G401.6 (cell line): Measurements from ENCODE around the gene TMEM37.
"Not testable (repeated sequence)": the region's sequence is repeated elsewhere in the genome, so short reads cannot be mapped to it uniquely, and the experiment has no call there.

ENCODE experiments used
- FAIRE-seq: peaks from 2 replicates; lab custom pipeline; 2012; peaks lifted over from hg19 to GRCh38; lab: Jason Lieb, UNC

Gene TMEM37, protein sequence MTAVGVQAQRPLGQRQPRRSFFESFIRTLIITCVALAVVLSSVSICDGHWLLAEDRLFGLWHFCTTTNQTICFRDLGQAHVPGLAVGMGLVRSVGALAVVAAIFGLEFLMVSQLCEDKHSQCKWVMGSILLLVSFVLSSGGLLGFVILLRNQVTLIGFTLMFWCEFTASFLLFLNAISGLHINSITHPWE

DNA sequence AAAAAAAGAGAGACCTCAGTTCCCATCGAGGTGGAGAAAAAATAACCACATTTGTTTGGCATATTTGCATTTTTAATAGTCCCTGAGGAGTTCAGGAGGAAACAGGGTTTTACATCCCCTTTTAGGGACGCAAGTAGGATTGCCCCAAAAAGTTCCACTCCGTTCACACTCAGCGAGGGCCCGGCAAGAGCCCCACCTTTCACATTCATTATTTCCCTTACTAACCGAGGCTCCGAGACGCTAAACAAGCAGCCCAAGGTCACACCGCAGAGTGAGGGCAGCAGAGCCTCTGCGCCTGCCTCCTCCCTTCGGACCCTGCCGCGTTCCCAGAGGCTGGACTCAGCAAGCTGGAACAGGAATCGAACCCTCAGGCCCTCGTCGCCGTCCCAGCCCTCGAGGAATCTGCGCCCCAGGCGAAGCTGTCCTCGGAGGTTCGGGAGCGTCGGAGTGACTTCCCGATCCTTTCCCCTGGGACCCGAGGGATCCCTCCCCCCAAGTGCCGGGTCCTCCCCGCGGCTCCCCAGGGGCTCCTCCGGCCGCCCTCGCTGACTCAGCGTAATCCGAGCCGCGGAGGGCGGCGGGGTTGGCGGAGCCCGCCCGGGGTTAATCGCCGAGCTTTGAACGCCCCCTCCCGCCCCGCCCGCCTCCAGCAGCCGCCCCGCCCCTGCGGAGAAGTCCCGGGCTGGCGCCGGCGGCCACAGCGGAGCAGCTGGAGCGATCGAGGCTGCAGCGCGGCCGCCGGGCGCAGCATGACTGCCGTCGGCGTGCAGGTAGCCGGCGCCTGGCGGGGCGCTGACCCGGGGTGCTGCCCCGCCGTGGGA is at the start of gene TMEM37:
TSS of gene TMEM37 (plus strand) at position 700 of the 821 bp plus-strand sequence. CDS start at position 750, 50 bp downstream.
- FAIRE-seq, result no peak

DNA sequence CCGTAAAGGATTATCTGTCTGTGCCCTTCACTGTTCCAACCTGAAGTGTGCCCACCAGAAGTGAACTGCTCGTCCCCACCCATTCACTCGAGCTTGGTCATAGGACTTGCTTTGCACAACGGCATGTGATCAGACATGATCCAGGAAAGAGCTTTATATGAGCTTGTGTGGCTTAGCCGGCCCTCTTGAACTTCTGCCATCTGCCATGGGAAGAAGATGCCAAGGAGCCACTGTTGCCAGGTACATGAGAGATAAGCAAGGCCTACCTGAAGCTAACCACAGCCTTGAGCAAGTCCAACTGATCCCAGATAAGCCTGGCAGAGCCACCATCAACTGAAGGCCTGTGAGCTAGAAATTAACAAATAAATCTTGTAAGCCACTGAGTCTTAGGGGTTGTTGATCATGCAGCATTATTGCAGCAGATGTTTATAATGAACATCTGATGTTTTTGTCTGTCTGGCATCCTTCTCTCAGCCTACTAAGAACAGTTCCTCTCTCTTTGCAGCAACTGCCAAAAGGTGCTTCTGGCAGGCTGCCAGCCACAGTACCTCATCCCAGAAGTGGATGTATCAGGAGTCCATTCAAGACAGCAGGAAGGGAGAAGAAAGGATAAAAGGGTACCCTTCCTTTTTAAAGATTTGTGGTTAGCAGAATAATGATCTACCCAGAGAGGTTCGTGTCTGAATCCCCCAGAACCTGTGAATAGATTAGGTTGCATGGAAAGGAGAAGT is 48.1 kb upstream of the TMEM37 start:
- FAIRE-seq, result no peak

DNA sequence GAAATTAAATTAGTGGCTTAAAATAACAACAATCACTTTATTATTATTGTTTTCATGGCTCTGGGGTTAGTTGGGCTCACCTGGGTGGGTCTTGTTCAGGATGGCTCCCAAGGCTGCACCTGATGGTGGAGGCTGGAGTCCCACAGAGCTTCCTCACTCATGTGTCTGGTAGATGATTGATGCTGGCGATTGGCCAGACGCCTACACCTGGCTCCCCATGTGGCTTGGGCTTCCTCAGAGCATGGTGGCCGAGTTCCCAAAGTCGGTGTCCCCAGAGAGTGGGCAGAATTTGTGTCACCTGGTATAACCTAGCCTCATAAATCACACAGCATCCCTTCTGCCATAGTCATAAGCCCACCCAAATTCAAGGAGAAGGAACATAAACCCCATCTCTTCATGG is 46.7 kb upstream of the TMEM37 start:
- FAIRE-seq, result no peak

DNA sequence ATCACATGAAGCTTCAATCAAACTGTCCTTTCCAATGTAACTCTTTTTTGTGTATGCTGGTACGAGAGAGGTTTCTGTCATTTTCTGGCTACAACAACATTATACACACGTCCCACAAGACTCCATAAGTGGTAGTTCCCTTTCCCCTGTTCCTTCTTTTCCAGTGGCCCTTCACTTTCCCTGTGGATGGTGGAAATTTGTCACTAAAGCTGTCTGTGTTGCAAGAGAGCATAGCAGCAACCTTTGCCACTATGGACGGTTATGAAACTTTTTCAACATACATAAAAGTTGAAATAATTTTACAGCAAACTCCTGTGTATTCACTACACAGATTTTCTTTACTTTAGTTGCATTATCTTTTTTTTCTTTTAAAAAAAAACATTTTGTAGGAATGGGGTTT is 46.2 kb upstream of the TMEM37 start:
- FAIRE-seq, result no peak

DNA sequence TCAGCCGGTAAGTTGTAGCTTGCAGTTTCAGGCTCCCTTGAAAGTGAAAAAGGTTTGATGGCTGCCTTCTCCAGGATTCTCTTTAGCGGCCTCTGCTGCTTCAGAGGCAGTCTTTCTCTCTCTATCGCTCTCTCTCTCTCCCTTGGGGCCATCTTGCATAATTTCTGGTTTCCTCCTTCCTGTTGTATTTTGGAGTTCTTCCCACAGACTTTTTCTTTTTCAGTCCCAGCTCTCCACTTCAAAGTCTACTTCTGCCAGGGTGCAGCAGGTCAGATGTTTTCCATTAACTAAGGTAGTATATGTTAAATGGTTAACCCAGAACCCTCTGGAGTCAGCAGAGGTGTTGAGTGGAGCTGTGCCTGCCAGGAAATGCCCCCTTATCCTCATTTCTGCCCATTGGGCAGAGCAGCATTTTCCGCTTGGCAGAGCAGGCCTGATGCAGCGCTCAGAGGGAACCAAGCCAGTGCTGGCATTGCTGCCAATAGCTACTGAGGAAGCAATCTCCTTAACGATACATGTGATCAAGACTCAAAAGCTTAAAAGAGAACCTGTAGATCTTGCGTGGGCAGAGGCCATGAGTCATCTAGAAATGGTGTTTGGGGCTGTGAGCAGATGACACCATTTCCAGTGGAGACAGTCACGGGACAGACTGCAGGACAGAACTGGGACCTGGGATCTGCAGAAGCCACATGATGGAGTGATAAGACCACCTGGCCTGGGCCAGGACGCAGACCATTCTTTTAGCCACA is 44.1 kb upstream of the TMEM37 start:
- FAIRE-seq, result no peak

DNA sequence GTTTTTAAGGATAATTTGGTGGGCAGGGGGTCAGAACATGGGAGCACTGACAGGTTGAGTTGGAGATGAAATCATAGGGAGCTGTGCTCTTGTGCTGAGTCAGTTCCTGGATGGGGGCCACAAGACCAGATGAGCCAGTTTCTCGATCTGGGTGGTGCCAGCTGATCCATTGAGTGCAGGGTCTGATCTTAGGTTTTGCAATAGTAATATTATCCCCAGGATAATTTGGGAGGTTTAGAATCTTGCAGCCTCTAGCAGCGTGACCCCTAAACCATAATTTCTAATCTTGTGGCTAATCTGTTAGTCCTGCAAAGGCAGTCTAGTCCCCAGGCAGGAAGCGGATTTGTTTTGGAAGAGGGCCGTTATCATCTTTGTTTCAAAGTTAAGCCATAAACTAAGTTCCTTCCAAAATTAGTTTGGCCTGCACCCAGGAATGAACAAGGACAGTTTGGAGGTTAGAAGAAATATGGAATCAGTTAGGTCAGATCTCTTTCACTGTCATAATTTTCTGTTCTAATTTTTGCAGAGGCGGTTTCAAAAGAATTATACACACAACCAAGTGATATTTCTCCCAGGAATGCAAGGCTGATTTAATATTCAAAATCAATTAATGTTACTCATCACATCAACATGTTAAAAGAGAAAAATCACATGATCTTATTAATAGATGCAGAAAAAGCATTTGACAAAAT is 41.9 kb upstream of the TMEM37 start:
- FAIRE-seq, result no peak

DNA sequence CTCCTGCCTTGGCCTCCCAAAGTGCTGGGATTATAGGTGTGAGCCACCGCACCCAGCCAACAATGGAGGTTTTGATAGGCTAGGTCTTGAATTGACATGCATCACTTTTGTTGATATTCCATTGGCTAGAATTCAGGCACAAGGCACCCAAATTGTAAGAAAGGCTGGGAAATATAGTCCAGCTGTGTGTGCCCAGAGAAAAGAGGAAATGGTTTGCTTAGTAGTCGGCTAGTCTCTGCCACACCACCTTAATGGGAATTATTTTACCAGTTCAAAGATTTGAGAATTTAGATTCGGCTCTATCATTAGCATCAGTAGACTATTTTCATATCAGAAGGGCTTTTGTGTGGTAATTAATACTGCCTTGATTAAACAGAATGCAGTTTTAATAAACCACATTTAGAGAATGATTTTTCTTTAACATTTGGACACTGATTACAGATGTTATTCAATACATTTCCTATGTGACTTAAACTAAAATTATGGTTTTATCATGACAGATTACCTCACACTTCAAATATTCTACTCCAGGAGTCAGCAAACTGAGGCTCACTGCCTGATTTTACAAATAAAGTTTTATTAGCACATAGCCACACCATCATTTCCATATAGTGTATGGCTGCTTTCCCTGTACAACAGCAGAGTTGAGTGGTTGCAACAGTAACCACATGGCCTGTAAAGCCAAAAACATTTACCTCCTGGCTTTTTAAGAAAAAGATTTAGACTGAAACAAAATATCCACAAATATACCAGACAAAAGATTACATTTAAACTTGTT is 37.5 kb upstream of the TMEM37 start:
- FAIRE-seq, result no peak

DNA sequence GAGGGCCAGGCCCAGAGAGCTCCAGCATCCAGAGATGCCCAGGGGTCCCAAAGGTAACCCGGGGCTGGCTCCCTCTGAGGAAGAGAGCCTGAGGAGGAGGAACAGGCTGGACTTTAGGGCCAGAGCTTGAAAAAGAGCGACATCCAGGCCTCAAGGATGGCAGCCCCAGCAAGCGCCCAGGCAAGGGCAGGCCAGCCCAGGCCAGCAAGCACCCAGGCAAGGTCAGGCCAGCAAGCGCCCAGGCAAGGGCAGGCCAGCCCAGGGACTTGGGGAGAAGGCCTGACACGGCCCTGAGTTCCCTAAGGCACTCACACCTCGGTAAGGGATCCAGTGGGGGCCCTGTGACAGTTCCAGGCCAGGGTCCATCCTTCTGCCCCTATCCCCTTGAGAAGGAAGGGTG is 34.5 kb upstream of the TMEM37 start:
- FAIRE-seq, result no peak

DNA sequence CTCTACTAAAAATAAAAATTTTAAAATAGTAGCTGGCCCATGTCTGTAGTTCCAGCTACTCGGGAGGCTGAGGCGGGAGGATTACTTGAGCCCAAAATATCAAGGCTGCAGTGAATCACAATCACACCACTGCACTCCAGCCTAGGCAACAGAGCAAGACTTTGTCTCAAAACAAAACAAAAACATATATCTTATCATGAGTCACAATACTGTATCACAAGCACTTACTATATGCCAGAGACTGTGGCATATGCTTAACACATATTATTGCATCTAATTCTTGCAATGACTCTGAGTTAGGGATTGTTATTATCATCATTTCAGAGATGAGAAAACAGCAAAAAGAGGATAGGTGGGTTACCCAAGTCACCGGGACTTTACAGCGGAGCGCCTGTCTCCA is 29.5 kb upstream of the TMEM37 start:
- no peak for FAIRE-seq

DNA sequence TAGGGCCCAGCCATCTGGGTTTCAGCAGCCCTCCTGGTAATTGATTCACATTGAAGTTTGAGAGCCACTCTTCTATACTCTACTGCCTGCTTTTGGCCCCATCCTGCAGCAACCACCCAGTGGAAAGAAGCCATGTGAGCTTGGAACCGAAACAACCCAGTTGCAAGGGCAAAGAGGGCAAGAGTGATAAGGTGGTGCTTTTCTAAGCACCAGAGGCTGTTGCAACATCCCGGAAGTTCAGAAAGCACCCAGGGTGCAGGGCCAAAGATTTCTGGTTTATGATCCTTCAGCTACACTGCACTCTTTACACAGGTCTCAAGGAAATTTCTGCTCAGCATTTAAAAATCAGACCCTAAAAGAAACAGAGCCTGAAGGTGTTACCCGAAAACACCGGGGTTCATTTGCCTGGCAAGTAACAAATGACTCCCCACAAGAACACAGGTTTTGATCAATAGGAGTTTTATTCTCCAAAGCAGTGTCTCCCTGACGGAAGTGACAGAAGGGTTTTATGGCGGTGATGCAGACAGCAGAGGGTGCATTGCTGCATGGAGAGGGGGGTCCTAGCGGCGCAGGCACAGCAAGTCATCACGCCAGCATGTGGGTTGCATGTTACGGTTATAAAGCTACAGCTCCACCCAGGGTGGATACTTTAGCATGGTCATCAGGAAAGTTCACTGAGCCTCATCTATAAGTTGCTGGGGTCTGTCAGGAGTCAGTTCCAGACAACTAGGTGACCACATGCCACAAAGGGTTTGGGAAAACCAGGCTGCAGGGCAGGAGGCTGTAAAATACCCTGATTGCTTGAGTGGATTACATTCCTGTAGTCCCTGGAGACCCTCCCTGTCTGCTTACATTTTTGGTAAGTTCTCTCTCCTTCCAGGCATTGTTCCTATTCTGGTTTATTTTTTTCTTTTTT is 28.8 kb upstream of the TMEM37 start:
- FAIRE-seq, result no peak

DNA sequence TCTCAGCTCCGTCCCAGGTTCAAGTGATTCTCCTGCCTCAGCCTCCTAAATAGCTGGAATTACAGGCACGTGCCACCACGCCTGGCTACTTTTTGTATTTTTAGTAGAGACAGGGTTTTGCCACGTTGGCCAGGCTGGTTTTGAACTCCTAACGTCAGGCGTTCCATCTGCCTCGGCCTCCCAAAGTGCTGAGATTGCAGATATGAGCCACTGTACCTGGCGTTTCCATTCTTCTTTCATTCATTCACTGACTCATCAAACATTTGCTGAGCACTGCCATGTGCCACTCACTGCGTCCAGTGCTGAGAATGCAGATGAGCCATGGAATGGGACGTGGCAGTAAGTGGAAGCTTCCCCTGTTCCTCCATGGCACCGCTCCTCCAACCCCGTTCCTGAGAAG is 28.0 kb upstream of the TMEM37 start:
- FAIRE-seq, result not testable (repeated sequence)

DNA sequence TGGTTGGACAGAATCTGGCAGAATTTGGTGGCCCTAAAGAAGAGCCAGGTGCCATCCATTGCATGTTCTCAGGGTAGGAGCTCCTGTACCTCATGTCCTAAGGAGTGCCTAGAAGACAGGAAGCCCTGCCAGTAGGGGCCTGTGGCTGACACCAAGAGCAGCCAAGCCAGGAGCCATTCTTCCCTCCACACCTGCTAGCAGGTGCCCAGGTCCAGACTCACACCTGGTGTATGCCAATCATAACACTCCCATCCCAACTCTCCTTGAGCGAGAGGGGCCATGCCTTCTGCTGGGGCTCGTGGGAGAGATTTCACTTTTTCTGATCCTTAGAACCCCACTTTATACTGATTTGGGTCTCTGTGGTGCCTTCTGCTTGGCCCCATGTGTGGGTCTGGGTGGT is 26.5 kb upstream of the TMEM37 start:
- FAIRE-seq, result no peak

DNA sequence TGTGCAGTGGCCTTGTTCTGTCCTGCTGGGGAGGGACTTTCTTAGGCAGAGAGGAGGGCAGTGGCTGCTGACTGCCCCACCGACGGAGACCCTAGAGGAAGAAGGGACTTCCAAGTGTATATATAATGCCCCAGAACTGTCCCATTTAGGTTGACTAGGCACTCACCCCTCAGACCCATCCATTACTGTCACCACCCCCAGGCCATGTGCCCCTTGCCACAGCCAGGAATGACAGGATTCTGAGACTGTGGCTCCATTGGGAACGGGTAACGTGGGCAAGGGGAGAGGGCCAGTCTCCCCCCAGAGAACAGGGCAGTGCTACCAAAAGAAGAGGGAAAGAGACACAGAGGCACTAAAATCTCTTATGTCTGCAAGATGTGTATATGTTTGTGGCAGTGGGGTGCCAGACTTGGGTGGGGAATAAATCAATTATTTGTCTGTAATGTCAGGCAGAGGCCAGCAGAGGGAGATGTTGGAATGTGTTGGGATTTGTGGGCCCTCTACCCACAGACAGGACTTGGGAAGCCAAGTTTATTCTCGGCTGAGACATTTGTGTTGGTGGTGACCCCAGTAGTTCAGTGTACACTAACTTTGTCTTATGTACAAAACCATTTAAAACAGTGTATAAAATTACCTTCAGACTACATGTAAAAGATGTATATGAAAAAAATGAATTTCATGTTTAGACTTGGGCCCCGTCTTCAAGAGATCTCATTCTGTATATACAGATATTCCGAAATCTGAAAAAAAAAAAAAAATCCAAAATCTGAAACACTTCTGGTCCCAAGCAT is 24.0 kb upstream of the TMEM37 start:
- FAIRE-seq, result peak; percentile 74

DNA sequence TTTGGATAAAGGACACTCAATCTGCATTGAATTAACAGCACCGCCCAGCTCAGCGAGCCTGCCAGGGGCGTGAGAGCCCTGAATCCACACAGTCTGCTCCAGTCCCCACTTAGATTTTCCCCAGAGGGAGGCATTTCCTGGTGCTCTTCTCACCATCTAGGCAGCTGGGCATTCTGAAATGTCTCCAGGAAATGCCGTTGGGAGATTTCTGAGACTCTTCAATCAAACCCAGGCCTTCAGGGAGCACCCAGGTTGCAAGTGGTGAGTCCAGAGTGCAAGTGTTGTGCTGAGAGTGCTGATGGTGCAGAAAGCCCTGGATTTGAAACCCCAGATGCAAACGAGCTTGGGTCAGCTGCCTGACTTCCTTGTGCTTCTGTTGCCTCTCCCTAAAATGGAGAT is 23.4 kb upstream of the TMEM37 start:
- no peak for FAIRE-seq

DNA sequence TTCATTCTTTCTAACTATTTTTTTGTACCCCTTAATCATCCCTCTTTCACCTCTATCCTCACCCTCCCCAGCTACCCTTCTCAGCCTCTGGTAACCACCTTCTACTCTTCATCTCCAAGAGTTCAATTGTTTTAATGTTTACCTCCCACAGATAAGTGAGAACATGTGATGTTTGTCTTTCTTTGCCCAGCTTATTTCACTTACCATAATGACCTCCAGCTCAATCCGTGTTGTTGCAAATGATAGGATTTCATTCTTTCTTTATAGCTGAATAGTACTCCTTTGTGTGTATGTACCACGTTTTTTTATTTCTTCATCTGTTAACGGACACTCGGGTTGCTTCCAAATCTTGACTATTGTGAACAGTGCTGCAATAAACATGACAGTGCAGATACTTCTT is 22.1 kb upstream of the TMEM37 start:
- FAIRE-seq, result no peak

DNA sequence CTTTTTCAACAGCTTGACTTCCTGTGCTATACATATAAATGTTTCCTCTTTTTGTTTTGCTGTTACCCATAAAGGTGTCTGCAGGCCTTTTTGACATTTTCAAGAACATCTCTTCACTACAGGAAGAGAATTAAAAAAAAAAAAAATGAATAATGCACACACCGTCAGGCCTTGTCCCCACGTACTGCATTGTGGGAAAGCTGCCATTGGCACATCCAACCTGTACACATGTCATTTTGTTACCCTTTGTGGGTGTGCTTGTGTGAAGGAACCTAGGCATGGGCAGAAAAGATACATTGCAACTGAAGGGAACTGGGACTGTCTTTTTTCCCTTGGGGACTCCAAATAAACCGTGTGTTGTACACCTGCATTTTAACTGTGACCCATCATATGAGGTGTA is 16.8 kb upstream of the TMEM37 start:
- FAIRE-seq, result no peak

DNA sequence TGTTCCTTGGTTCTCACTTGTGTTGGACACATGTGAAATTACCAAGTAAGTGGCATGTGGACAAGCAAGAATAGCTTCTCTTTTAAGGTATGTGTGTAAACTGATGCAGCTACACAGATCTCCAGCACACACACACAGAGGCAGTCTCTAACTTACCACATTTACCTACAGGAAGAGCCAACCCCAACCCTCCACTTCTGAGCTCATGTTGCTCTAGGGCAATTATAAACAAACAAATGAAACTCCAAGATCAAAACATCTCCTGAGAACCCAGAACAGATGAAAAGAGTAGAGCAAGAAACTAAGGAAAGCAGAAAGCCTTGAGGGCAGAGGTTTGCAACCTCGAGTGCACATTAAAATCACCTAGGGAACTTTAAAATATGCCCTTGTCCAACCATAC is 16.0 kb upstream of the TMEM37 start:
- FAIRE-seq, result no peak

DNA sequence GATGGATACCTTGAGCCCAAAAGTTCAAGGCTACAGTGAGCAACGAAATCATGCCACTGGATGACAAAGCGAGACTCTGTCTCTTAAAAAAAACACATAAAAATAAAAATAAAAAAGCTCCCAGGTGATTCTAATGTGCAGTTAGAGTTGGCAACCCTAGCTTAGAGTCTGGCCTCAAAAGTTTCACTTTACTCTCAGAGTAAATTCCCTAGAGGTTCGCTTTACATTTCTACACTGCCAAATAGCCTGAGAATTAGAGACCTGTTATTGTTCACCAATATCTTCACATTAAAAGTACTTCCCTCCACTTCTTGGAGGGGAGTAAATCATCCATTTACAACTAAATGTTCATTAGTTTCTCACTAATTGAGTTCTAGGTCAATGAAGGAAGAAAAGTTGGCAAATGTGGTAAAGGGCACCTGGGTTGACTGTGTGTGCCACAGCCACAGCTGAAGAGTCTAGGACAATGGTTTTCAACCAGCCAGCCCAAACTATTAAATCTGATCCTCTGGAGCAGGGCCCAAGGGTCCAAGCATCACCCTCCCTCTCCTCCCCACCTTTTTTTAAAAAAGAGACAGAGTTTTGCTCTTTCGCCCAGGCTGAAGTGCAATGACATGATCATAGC is 15.2 kb upstream of the TMEM37 start:
- no peak for FAIRE-seq

DNA sequence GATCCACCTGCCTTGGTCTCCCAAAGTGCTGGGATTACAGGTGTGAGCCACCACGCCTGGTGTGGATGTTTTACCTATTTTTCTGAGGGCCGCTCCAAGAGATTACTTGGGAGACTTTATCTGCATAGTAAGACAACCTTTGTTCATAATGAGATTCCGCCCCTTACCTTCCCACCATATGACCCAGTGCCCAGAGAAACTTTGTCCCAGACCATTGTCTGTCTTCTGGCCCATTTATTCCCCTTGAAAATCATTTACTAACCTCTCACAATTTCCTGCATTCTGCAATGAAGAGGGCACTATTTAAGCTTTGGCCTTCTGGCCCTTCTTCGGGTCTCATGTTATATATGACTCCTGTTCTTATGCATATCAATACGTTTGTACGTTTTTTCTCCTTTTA is 13.7 kb upstream of the TMEM37 start:
- no peak for FAIRE-seq
